ENCODE results near the gene TRPV4.

DNA sequence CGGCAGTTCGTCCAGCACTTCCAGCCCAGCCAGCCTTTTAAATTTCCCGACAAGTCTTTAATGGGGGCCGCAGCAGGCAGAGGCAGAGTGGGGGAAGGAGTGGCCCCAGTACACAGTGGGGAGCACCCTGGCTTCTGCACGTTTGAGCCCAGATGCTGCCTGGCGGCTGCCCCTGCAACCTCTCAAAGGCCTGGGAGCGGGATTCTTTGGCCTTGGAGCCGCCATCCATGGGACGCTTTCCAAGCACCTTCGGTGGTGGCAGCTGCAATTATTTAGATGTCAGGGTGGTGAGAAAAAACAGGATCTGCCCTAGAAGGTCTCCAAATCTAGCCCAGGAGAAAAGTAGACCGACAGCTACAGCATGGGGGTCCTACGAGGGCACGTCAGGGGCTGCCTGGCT lies 73.6 kb downstream of the TRPV4 start:
- no peak for TF ChIP-seq POLR2A (IDR thresholded peaks at IDR 0.05)
- TF ChIP-seq, protein P1, sequence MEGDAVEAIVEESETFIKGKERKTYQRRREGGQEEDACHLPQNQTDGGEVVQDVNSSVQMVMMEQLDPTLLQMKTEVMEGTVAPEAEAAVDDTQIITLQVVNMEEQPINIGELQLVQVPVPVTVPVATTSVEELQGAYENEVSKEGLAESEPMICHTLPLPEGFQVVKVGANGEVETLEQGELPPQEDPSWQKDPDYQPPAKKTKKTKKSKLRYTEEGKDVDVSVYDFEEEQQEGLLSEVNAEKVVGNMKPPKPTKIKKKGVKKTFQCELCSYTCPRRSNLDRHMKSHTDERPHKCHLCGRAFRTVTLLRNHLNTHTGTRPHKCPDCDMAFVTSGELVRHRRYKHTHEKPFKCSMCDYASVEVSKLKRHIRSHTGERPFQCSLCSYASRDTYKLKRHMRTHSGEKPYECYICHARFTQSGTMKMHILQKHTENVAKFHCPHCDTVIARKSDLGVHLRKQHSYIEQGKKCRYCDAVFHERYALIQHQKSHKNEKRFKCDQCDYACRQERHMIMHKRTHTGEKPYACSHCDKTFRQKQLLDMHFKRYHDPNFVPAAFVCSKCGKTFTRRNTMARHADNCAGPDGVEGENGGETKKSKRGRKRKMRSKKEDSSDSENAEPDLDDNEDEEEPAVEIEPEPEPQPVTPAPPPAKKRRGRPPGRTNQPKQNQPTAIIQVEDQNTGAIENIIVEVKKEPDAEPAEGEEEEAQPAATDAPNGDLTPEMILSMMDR (IDR thresholded peaks at IDR 0.05) = no peak

Measured in lower leg skin (tissue), 3 donors.